ENCODE measurements around the gene REPIN1.
A peak's percentile ranks its signal among the peaks of the same experiment; 100 is the strongest.

Gene REPIN1

DNA sequence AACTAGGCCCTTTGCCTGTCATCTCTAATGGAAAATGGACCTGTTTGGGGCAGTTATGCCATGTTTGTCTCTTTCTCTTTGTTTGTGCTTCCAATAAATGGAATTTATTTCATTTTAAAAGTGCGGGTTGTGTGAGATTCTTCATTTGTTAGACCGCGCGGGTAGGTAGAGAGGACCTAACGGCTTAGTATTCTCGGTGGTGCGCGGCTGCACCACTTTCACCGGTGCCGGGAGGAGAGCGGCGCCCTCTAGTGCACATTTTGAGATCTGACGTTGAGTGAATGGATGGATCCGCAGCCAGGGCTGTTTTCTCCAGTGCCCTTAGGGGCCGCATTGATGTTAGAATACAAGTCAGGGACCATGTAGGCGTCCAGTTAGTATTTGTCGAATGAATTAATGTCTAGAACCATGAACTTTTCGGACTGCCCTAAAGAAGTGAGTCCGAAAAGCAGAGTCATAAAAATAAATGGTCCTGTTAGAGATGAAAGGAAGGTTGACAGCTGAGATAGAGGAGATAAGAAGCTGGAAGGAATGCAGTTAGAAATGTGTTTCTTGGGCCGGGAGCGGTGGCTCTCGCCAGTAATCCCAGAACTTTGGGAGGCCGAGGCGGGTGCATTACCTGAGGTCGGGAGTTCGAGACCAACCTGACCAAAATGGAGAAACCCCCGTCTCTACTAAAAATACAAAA lies 52.5 kb downstream of the REPIN1 start:
- no peaks in the 10 kb centered on the region for H3K36me3 ChIP-seq
- no peak overlapping the region for H3K4me3 ChIP-seq
- intact Hi-C loops (cut with DNase I; ENCODE audit: low total_unique reads): no loop called here

DNA sequence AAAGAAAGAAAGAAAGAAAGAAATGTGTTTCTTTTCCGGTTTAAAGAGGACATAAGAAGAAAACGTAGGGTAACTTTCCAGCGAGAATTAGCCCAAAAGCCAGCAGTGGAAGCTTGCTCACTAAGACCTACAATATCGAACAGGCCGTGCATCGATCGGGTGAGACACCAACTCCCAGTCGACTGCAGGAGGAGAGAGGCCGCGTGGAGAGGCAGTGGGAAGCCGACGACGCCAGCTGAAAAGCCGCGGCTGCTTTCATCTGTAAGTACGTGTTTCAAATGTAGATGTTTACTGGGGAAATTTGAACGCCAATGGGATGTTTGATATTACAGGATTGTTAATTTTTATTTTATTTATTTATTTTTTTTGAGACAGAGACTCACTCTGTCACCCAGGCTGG lies 53.2 kb downstream of the REPIN1 start:
- H3K27me3 ChIP-seq: no peaks in the 10 kb centered on the region
- TF ChIP-seq, protein P1, sequence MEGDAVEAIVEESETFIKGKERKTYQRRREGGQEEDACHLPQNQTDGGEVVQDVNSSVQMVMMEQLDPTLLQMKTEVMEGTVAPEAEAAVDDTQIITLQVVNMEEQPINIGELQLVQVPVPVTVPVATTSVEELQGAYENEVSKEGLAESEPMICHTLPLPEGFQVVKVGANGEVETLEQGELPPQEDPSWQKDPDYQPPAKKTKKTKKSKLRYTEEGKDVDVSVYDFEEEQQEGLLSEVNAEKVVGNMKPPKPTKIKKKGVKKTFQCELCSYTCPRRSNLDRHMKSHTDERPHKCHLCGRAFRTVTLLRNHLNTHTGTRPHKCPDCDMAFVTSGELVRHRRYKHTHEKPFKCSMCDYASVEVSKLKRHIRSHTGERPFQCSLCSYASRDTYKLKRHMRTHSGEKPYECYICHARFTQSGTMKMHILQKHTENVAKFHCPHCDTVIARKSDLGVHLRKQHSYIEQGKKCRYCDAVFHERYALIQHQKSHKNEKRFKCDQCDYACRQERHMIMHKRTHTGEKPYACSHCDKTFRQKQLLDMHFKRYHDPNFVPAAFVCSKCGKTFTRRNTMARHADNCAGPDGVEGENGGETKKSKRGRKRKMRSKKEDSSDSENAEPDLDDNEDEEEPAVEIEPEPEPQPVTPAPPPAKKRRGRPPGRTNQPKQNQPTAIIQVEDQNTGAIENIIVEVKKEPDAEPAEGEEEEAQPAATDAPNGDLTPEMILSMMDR (IDR thresholded peaks at IDR 0.05): no peak
- no peak overlapping the region for H3K4me3 ChIP-seq
- no peak overlapping the region for H3K27ac ChIP-seq
- intact Hi-C loops (cut with DNase I; ENCODE audit: low total_unique reads): no loop called here
- no peaks in the 10 kb centered on the region for H3K4me1 ChIP-seq
- no peak for DNase-seq
- no peaks in the 10 kb centered on the region for H3K36me3 ChIP-seq
- no peaks in the 10 kb centered on the region for H3K9me3 ChIP-seq

More for the DNA sequence above, 52.5 kb downstream of the REPIN1 start:
- H3K4me1 ChIP-seq: no peaks in the 10 kb centered on the region
- DNase-seq: peak; percentile 79 to 82
- H3K9me3 ChIP-seq: no peaks in the 10 kb centered on the region
- no peak overlapping the region for H3K27ac ChIP-seq
- TF ChIP-seq, protein P1 (IDR thresholded peaks at IDR 0.05): peak; percentile 77 to 84
- no peaks in the 10 kb centered on the region for H3K27me3 ChIP-seq
